ENCODE data around the gene MXD3. TPM values are rescaled to one million over a fixed set of nuclear protein-coding genes. Genes with fewer than 3 reads are reported as not detected.
A peak's percentile ranks its signal among the peaks of the same experiment; 100 is the strongest.

MXD3 gene
- total RNA-seq, 1 experiment from 2014 or later = 36.3 TPM

DNA sequence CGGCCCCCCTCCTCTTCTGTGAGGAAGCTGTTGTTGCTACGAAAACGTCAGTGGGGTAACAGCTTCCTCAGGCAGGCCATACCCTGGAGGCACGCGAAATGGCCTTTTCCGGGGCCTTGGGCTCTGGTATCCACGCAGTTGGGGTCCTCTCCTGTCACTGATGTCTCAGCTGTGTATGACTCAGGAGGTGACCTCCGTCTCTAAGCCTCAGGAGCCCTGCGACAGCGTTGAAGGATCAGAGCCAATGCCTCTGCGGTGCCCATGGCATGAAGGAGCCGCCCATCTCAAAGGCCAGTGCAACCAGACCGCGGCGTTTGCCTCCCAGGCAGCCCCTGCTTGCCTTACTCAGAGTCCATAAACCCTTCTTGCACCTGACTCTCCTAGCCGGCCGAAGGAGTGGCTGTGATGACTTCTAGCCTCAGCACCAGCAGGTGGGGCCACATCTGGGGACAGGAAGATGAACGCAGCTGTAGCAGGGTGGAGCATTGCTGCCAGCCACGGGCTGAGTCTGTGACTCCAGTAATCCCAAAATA, 1.0 kb upstream of the MXD3 start:
- TF ChIP-seq CTCF (IDR thresholded peaks at IDR 0.05; ENCODE audit: unreplicated experiment) = no peak
- TSS peak; percentile 73 for BruUV-seq (replicated peaks)
- intact Hi-C loops (cut with micrococcal nuclease; ENCODE audit: unreplicated experiment) = loop anchor here (5.0 kb wide), 1 partner anchor 140 kb away; no protein-coding TSS in a partner anchor
- no peaks in the 10 kb centered on the region for H3K9me3 Mint-ChIP-seq (ENCODE audit: low read depth, unreplicated experiment)
- H3K4me1 Mint-ChIP-seq (ENCODE audit: low read depth, unreplicated experiment) = peaks cover 47% of the 10 kb centered on the region
- DNase-seq = peak; percentile 65
- peaks cover 60% of the 10 kb centered on the region for H3K36me3 Mint-ChIP-seq (ENCODE audit: insufficient read depth, unreplicated experiment)
- H3K27ac Mint-ChIP-seq (ENCODE audit: unreplicated experiment) = peak overlapping the region; percentile 79
- CTCF ChIA-PET = interaction anchor here (0.6 to 1.2 kb wide), 7 partner anchors 11 to 145 kb away, joined by 3 to 10 read pairs (median 5); partner anchors contain the start of gene GRK6
- H3K27me3 Mint-ChIP-seq (ENCODE audit: unreplicated experiment) = no peaks in the 10 kb centered on the region
- peak overlapping the region; percentile 71 for H3K4me3 Mint-ChIP-seq (ENCODE audit: low read depth, unreplicated experiment)

- peak; percentile 39 for DNase-seq
Measured at GRCh38 chr5:177311392-177311722, 341 bp downstream of the MXD3 start.

GRCh38 chr5:177310757-177311391, 824 bp downstream of the MXD3 start:
- DNase-seq = peak; percentile 46

More at GRCh38 chr5:177311392-177311722, 341 bp downstream of the MXD3 start:
- no peak for TF ChIP-seq CTCF (IDR thresholded peaks at IDR 0.05; ENCODE audit: unreplicated experiment)
- Mint-ChIP-seq H3K27ac (ENCODE audit: unreplicated experiment) (peak overlapping the region; percentile 79), H3K4me1 (ENCODE audit: low read depth, unreplicated experiment) (peaks cover 45% of the 10 kb centered on the region), H3K9me3 (ENCODE audit: low read depth, unreplicated experiment) (no peaks in the 10 kb centered on the region), H3K27me3 (ENCODE audit: unreplicated experiment) (no peaks in the 10 kb centered on the region), H3K4me3 (ENCODE audit: low read depth, unreplicated experiment) (peak overlapping the region; percentile 71), H3K36me3 (ENCODE audit: insufficient read depth, unreplicated experiment) (peaks cover 66% of the 10 kb centered on the region)
- no TSS peak for BruUV-seq (replicated peaks)
- CTCF ChIA-PET = interaction anchor here (2.8 kb wide), 1 partner anchor 79 kb away, joined by 18 read pairs; no protein-coding TSS in a partner anchor
- intact Hi-C loops (cut with micrococcal nuclease; ENCODE audit: unreplicated experiment) = loop anchor here (5.0 kb wide), 1 partner anchor 141 kb away; no protein-coding TSS in a partner anchor

GRCh38 chr5:177310332-177310731, 1.4 kb downstream of the MXD3 start:
- BruUV-seq (replicated peaks) = no TSS peak
- Mint-ChIP-seq H3K9me3 (ENCODE audit: low read depth, unreplicated experiment) (no peaks in the 10 kb centered on the region), H3K36me3 (ENCODE audit: insufficient read depth, unreplicated experiment) (peaks cover 70% of the 10 kb centered on the region), H3K27me3 (ENCODE audit: unreplicated experiment) (no peaks in the 10 kb centered on the region), H3K4me1 (ENCODE audit: low read depth, unreplicated experiment) (peaks cover 48% of the 10 kb centered on the region), H3K4me3 (ENCODE audit: low read depth, unreplicated experiment) (peak overlapping the region; percentile 71), H3K27ac (ENCODE audit: unreplicated experiment) (no peak overlapping the region)
- DNase-seq = no peak
- intact Hi-C loops (cut with micrococcal nuclease; ENCODE audit: unreplicated experiment) = loop anchor here (5.0 kb wide), 1 partner anchor 142 kb away; no protein-coding TSS in a partner anchor
- CTCF ChIA-PET = interaction anchor here (0.6 to 2.8 kb wide), 19 partner anchors 8 to 191 kb away, joined by 3 to 19 read pairs (median 4); partner anchors contain the start of genes GRK6, LMAN2 and PRR7
- TF ChIP-seq CTCF (IDR thresholded peaks at IDR 0.05; ENCODE audit: unreplicated experiment) = no peak

More at GRCh38 chr5:177310757-177311391, 824 bp downstream of the MXD3 start:
- peak overlapping the region; percentile 71 for H3K4me3 Mint-ChIP-seq (ENCODE audit: low read depth, unreplicated experiment)
- peaks cover 66% of the 10 kb centered on the region for H3K36me3 Mint-ChIP-seq (ENCODE audit: insufficient read depth, unreplicated experiment)
- intact Hi-C loops (cut with micrococcal nuclease; ENCODE audit: unreplicated experiment) = loop anchor here (5.0 kb wide), 1 partner anchor 141 kb away; no protein-coding TSS in a partner anchor
- CTCF ChIA-PET = interaction anchor here (0.9 to 2.8 kb wide), 9 partner anchors 10 to 144 kb away, joined by 3 to 19 read pairs (median 9); partner anchors contain the start of genes LMAN2 and PRR7
- peaks cover 45% of the 10 kb centered on the region for H3K4me1 Mint-ChIP-seq (ENCODE audit: low read depth, unreplicated experiment)
- BruUV-seq (replicated peaks) = no TSS peak
- H3K27me3 Mint-ChIP-seq (ENCODE audit: unreplicated experiment) = no peaks in the 10 kb centered on the region
- H3K9me3 Mint-ChIP-seq (ENCODE audit: low read depth, unreplicated experiment) = no peaks in the 10 kb centered on the region
- no peak for TF ChIP-seq CTCF (IDR thresholded peaks at IDR 0.05; ENCODE audit: unreplicated experiment)
- peak overlapping the region; percentile 14 for H3K27ac Mint-ChIP-seq (ENCODE audit: unreplicated experiment)

Data from Calu3 (cell line).